Stomach (tissue), 4 donors: ENCODE measurements around the gene CD109.

Experiments
- POLR2A ChIP-seq, 4 donors: fragments of 450-650 bp; IDR thresholded peaks; one replicate each; pipeline ENCODE4 v1.6.1; 2016; ENCODE audit warnings: antibody characterized with exemption in 4 of 4, control low read depth in 2 of 4, mild to moderate bottlenecking in 1 of 4, moderate library complexity in 1 of 4
- TF ChIP-seq, protein P1 (sequence below), 7 experiments: fragments of 450-650 bp in 4 of 7; fragments of 200-600 bp in 3 of 7; sonication (generic) in 3 of 7; IDR thresholded peaks; one replicate each; pipeline ENCODE4 v1.5.1; 2016 to 2019; ENCODE audit warnings: antibody characterized with exemption in 7 of 7, control low read depth in 2 of 7, mild to moderate bottlenecking in 1 of 7

DNA sequence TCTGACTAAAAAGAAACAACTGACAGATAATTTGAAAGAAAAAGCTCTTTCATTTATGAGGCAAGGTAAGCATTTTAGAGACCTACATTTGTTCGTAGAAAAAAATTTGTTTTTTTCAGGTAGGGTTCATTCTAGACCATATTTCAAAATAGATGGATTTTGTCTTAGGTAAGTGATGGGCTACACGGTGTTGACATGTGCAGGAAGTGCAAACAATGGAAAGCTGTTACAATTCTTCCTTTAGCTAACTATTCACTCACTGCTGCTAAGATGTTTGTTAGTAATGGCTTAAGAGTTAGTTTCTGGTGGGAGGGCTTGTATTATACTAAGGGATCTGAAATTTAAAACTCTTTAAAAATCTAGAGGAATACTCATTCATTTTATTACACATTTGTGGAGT is 96.7 kb downstream of the CD109 start:
- TF ChIP-seq POLR2A (IDR thresholded peaks at IDR 0.05), result no peak
- TF ChIP-seq, protein P1, sequence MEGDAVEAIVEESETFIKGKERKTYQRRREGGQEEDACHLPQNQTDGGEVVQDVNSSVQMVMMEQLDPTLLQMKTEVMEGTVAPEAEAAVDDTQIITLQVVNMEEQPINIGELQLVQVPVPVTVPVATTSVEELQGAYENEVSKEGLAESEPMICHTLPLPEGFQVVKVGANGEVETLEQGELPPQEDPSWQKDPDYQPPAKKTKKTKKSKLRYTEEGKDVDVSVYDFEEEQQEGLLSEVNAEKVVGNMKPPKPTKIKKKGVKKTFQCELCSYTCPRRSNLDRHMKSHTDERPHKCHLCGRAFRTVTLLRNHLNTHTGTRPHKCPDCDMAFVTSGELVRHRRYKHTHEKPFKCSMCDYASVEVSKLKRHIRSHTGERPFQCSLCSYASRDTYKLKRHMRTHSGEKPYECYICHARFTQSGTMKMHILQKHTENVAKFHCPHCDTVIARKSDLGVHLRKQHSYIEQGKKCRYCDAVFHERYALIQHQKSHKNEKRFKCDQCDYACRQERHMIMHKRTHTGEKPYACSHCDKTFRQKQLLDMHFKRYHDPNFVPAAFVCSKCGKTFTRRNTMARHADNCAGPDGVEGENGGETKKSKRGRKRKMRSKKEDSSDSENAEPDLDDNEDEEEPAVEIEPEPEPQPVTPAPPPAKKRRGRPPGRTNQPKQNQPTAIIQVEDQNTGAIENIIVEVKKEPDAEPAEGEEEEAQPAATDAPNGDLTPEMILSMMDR (IDR thresholded peaks at IDR 0.05), result no peak
